C4-2B (cell line): ENCODE data around the gene PCSK6.

Experiments
- CTCF ChIP-seq: fragments of 450-650 bp; conservative IDR thresholded peaks from 2 replicates; pipeline ENCODE4 v1.5.1; 2017; ENCODE audit warnings: mild to moderate bottlenecking
- ZFX ChIP-seq: fragments of 450-650 bp; IDR thresholded peaks from 2 replicates; pipeline ENCODE4 v1.6.1; 2017

DNA sequence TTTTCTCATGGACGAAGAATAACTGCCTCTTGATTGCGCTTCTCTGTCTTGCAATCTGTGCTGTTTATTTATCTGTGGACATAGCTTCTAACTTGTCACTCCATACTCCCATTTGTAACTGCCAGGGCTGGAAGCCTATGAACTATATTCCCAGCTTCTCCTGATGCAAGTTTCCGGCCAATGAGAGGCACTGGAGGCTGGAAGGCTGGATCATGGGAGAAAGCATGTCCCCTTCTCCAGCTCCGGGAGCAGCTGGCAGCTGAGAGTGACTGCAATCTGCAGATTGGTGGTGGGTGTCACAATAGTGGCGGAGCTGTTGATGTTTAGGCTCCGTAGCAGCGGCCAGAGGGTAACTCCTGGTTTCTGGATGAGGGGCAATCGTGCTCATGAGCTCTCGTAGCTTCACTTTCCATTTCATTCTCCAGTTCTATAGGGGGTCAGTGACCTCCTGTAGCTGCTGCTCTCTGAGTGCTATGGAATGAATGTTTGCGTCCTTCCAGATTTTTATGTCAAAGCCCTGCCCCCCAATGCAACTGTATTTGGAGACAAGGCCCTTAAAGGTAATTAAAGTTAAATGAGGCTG is 35.7 kb upstream of the PCSK6 start:
- TF ChIP-seq CTCF (no peak), ZFX (no peak)
